ENCODE data around the gene PHF21A.

GRCh38 chr11:45985212-45985611 is 136.0 kb downstream of the PHF21A start:
- TF ChIP-seq CTCF (optimal IDR thresholded peaks at IDR 0.05 in 1 of 3, IDR thresholded peaks at IDR 0.05 in 1 of 3, conservative IDR thresholded peaks at IDR 0.05 in 1 of 3; ENCODE audit: extremely low read depth in 1 of 3, insufficient read depth in 2 of 3, low read length in 3 of 3) (no peak), EZH2 (IDR thresholded peaks at IDR 0.05; ENCODE audit: low read length) (no peak)

Data from keratinocyte (primary cell).